Activated CD4-positive, alpha-beta T cell treated with anti-CD3 and anti-CD28 coated beads, Interleukin-2, amount 10 ng/mL, durations not matched to agents 24 days and 14 days (primary cell): ENCODE data around the gene NLRP1. TPM values are rescaled to one million over a fixed set of nuclear protein-coding genes. Genes with fewer than 3 reads are reported as not detected.
"Not testable (repeated sequence)": the region's sequence is repeated elsewhere in the genome, so short reads cannot be mapped to it uniquely, and the experiment has no call there.

Experiments used
- DNase-seq: peaks from one replicate; pipeline ENCODE4 v3.0.0; 2022
- H3K27ac Mint-ChIP-seq: one replicate; pipeline ENCODE4 v1.8.0; 2022; ENCODE audit warnings: mild to moderate bottlenecking, mixed read lengths
- H3K27me3 Mint-ChIP-seq: one replicate; pipeline ENCODE4 v1.8.0; 2022; ENCODE audit warnings: mixed read lengths
- H3K36me3 Mint-ChIP-seq: one replicate; pipeline ENCODE4 v1.8.0; 2022; ENCODE audit warnings: low read depth, mild to moderate bottlenecking, mixed read lengths
- H3K4me1 Mint-ChIP-seq: one replicate; pipeline ENCODE4 v1.8.0; 2021; ENCODE audit warnings: mixed read lengths
- H3K4me3 Mint-ChIP-seq: one replicate; pipeline ENCODE4 v1.8.0; 2022; ENCODE audit warnings: mild to moderate bottlenecking, moderate library complexity, mixed read lengths
- H3K9me3 Mint-ChIP-seq: one replicate; pipeline ENCODE4 v1.8.0; 2021; ENCODE audit warnings: mixed read lengths
- intact Hi-C: fragments of 100-400 bp; cut with micrococcal nuclease; formaldehyde crosslinking; loops from one replicate; pipeline ENCODE4 v1.15.1; 2023
- total RNA-seq: library from RNA; stranded (reverse); gene quantifications from 2 replicates; pipeline ENCODE4 v1.2.3, GENCODE V29; 2022

The NLRP1 gene
- total RNA-seq, 1 donor from 2014 or later: 19.6 TPM

DNA sequence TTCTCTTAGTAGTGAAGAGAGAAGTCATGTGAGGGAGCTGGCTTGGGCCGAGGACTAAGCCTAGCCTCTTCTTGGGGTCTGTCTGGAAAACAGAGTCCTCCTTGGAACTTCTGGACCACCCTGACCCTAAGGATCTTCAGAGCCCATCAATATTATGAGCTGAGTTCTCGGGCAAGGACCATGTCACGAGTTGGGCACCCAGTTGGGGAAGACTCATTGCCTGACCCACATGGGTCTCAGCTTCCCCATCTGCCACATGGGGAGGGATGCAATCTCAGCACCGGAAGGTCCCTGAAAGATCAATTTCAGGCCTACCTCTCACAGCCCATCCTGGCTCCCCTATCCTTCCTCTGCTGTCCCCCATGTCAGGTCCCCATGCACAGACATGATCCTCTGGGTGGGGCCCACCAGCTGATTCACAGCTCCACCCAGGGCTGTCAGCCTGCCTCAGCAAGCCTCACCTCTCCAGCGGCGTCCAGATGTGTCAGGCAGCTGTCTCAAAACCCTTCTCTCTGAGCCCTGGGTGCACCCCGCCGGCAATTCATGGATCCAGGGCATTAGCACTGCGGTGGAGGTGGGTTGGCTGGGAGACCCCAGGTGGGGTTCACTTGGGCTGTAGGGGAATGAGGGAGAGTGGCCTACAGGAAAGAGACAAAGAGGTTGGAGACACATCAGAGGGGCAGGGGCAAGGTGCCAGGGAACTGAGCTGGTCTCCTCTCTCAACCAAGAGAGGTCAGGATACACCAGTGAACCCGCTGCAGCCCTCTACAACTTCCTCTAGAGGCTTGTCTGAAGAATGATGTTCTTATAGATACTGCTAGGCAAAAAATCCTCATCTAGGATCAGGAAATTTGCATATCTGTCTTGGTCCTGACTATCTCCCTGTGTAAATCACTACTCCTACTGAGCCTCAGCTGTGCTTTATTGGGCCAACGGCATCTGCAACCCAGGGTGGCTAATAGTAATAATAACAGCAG, 1.8 kb downstream of the NLRP1 start:
- peak; percentile 61 for DNase-seq
- intact Hi-C loops: loop anchor here (10.0 kb wide), 1 partner anchor 1062 kb away; the partner anchor contains the start of genes KIAA0753 and TXNDC17
- H3K4me3 Mint-ChIP-seq: peak overlapping the region; percentile 97
- H3K27me3 Mint-ChIP-seq: no peaks in the 10 kb centered on the region
- peaks cover 50% of the 10 kb centered on the region for H3K36me3 Mint-ChIP-seq
- peaks cover 60% of the 10 kb centered on the region for H3K4me1 Mint-ChIP-seq
- H3K9me3 Mint-ChIP-seq: peaks cover 8% of the 10 kb centered on the region
- H3K27ac Mint-ChIP-seq: peak overlapping the region; percentile 96

DNA sequence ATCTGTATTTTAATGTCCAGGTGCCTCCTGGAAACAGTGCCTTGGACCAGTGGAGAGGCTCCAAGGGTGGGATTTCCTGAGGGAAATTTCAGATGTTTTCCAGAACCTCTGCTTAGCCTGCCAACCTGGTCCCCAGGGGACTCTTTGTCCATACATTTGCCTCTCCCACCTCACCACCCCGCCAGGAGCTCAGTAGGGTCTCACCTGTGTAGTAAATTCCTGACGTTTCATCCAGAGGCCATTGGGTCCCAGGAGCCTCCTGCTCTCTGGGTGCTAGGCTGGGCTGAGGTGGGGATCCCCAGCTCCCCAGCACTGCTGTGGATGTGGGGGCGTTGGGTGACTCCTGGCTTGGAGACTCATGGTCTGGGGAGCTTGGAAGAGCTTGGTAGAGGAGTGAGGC, 2.7 kb downstream of the NLRP1 start:
- H3K4me3 Mint-ChIP-seq: peak overlapping the region; percentile 24
- peaks cover 60% of the 10 kb centered on the region for H3K4me1 Mint-ChIP-seq
- no peak for DNase-seq
- H3K27me3 Mint-ChIP-seq: no peaks in the 10 kb centered on the region
- H3K36me3 Mint-ChIP-seq: peaks cover 59% of the 10 kb centered on the region
- peaks cover 13% of the 10 kb centered on the region for H3K9me3 Mint-ChIP-seq
- intact Hi-C loops: loop anchor here (10.0 kb wide), 1 partner anchor 1063 kb away; the partner anchor contains the start of genes KIAA0753 and TXNDC17
- H3K27ac Mint-ChIP-seq: peak overlapping the region; percentile 22

DNA sequence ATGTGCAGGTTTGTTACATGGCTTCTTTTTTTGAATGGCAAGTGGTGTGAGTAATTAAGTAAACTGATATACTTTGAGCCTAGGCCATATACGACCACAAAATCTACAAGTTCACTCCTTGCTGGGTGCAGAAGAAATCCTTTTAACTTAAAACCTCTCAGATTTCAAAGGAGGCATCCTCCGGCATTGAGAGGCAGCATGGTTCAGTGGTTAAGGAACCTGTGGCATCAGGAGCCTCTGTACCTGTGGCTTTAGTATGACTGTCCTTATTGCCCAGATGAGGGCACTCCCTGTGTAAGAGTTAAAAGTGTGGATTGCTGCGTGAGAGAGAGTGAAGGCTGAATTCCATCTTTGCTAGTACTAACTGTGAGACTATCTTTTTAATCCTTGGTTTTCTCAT, 3.3 kb downstream of the NLRP1 start:
- H3K27me3 Mint-ChIP-seq: no peaks in the 10 kb centered on the region
- H3K9me3 Mint-ChIP-seq: peaks cover 13% of the 10 kb centered on the region
- H3K4me3 Mint-ChIP-seq: no peak overlapping the region
- peak overlapping the region; percentile 45 for H3K27ac Mint-ChIP-seq
- H3K36me3 Mint-ChIP-seq: peaks cover 66% of the 10 kb centered on the region
- intact Hi-C loops: loop anchor here (10.0 kb wide), 1 partner anchor 1064 kb away; the partner anchor contains the start of genes KIAA0753 and TXNDC17
- H3K4me1 Mint-ChIP-seq: peaks cover 56% of the 10 kb centered on the region
- DNase-seq: no peak

DNA sequence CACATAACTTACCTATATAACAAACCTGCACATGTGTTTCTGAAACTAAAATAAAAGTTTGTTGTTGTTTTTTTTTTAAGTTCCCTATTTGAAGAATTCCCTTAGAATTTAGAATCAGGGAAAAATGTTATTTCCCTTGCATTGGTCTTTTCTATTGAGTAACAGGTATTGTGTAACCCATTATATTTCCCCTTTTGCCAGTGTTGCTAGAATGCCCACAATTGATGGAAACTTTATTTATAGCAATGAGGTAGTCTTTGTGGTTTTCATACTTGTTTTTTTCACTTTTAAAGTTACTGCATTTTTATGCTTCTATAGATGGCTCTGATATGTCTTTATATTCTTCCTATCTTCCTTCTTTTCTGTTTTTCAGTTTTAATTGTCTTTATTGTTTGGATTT, 3.9 kb downstream of the NLRP1 start:
- Mint-ChIP-seq H3K9me3 (peaks cover 13% of the 10 kb centered on the region), H3K4me1 (peaks cover 54% of the 10 kb centered on the region), H3K4me3 (no peak overlapping the region), H3K27ac (peak overlapping the region; percentile 10), H3K27me3 (no peaks in the 10 kb centered on the region), H3K36me3 (peaks cover 72% of the 10 kb centered on the region)
- no peak for DNase-seq
- intact Hi-C loops: loop anchor here (10.0 kb wide), 1 partner anchor 1064 kb away; the partner anchor contains the start of genes KIAA0753 and TXNDC17

DNA sequence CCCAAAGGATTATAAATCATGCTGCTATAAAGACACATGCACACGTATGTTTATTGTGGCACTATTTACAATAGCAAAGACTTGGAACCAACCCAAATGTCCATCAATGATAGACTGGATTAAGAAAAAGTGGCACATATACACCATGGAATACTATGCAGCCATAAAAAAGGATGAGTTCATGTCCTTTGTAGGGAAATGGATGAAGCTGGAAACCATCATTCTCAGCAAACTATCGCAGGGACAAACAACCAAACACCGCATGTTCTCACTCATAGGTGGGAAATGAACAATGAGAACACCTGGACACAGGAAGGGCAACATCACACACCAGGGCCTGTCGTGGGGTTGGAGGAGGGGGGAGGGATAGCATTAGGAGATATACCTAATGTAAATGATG, 5.5 kb downstream of the NLRP1 start:
- H3K27me3 Mint-ChIP-seq, intact Hi-C loops, H3K4me3 Mint-ChIP-seq, H3K27ac Mint-ChIP-seq: not testable (repeated sequence)
- Mint-ChIP-seq H3K9me3 (peaks cover 13% of the 10 kb centered on the region), H3K4me1 (peaks cover 49% of the 10 kb centered on the region), H3K36me3 (peaks cover 85% of the 10 kb centered on the region)
- DNase-seq: peak; percentile 29

DNA sequence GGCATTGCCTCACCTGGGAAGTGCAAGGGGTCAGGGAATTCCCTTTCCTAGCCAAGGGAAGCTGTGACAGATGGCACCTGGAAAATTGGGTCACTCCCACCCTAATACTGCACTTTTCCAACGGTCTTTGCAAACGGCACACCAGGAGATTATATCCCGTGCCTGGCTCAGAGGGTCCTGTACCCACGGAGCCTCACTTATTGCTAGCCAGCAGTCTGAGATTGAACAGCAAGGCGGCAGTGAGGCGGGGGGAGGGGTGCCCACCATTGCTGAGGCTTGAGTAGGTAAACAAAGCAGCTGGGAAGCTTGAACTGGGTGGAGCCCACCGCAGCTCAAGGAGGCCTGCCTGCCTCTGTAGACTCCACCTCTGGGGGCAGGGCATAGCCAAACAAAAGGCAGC, 11.3 kb downstream of the NLRP1 start:
- H3K27me3 Mint-ChIP-seq, H3K27ac Mint-ChIP-seq, intact Hi-C loops, DNase-seq, H3K4me3 Mint-ChIP-seq: not testable (repeated sequence)
- peaks cover 95% of the 10 kb centered on the region for H3K36me3 Mint-ChIP-seq
- peaks cover 21% of the 10 kb centered on the region for H3K4me1 Mint-ChIP-seq
- peaks cover 11% of the 10 kb centered on the region for H3K9me3 Mint-ChIP-seq

DNA sequence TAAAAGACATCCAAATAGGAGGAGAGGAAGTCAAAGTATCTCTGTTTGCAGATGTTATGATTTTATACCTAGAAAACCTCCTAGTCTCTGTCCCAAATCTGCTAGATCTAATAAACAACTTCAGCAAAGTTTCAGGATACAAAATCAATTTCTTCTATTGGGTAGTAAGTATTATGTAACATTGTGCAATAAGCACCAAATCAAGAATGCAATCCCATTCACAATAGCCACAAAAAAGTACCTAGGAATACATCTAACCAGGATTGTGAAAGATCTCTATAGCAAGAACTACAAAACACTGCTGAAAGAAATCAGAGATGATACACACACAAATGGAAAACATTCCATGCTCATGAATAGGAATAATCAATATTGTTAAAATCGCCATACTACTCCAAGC, 13.0 kb downstream of the NLRP1 start:
- peaks cover 93% of the 10 kb centered on the region for H3K36me3 Mint-ChIP-seq
- H3K4me3 Mint-ChIP-seq: no peak overlapping the region
- H3K9me3 Mint-ChIP-seq: peaks cover 10% of the 10 kb centered on the region
- intact Hi-C loops: no loop called here
- no peak for DNase-seq
- no peak overlapping the region for H3K27ac Mint-ChIP-seq
- no peaks in the 10 kb centered on the region for H3K27me3 Mint-ChIP-seq
- H3K4me1 Mint-ChIP-seq: peaks cover 13% of the 10 kb centered on the region

DNA sequence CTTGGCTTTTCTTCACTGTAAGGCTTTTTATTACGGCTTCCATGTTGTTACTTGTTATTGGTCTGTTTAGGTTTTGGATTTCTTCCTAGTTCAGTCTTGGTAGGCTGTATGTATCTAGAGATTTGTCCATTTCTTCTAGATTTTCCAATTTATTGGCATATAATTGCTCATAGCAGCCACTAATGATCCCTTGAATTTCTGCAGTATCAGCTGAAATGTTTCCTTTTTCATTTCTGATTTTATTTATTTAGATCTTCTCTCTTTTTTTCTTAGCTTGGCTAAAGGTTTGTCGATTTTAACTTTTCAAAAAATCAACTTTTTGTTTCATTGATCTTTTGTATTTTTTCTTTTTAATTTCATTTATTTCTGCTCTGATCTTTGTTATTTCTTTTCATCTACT, 18.5 kb downstream of the NLRP1 start:
- Mint-ChIP-seq H3K4me1 (peaks cover 14% of the 10 kb centered on the region), H3K9me3 (peaks cover 6% of the 10 kb centered on the region), H3K27ac (no peak overlapping the region), H3K36me3 (peaks cover 59% of the 10 kb centered on the region), H3K4me3 (no peak overlapping the region), H3K27me3 (no peaks in the 10 kb centered on the region)
- intact Hi-C loops: no loop called here
- DNase-seq: no peak

DNA sequence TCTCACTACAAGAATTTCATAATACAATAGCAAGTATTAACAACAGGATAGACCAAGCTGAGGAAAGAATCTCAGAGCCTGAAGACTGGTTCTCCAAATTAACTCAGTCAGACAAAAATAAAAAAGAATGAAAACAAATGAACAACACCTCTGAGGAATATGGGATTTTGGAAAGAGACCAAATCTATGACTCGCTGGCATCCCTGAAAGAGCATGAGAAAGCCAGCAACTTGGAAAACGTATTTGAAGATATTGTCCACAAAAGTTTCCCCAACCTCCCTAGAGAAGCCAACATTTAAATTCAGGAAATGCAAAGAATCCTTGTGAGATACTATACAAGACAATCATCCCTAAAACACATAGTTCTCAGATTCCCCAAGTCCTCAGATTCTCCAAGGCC, 20.9 kb downstream of the NLRP1 start:
- Mint-ChIP-seq H3K27me3 (no peaks in the 10 kb centered on the region), H3K27ac (no peak overlapping the region), H3K4me3 (no peak overlapping the region), H3K4me1 (peaks cover 9% of the 10 kb centered on the region), H3K9me3 (peaks cover 6% of the 10 kb centered on the region), H3K36me3 (peaks cover 50% of the 10 kb centered on the region)
- DNase-seq: no peak
- intact Hi-C loops: no loop called here

DNA sequence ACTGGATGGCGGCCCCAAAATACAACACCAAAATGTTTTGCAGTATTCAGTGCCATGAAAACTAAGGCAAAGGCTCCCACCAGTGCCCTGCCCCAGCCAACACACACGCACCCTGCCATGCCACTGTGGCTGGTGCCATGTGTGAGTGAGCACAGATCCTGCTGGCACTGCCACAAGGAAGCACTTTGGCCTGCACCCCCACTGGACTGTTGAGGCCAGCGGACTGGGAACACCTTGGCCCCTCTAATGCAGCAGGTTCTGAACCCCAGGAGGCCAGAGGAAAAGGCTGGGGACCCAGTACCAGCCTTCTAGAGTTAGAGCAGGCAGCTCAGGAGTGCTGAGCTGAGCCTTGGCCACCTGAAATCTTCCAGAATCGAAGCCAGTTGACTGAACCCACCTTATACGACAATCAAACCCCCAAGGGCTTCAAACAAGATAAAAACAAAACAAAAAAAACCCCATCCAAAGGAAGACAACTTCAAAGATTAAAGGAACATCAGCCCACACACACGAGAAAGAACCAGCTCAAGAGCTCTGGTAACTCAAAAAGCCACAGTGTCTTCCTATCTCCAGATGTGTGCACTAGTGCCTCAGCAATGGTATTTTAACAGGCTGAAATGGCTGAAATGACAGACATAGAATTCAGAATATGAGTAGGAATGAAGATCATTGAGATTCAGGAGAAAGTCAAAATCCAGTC, 21.5 kb downstream of the NLRP1 start:
- no peak for DNase-seq
- peak overlapping the region; percentile 29 for H3K27ac Mint-ChIP-seq
- peaks cover 9% of the 10 kb centered on the region for H3K4me1 Mint-ChIP-seq
- intact Hi-C loops: no loop called here
- no peak overlapping the region for H3K4me3 Mint-ChIP-seq
- H3K27me3 Mint-ChIP-seq: no peaks in the 10 kb centered on the region
- H3K36me3 Mint-ChIP-seq: peaks cover 46% of the 10 kb centered on the region
- peaks cover 6% of the 10 kb centered on the region for H3K9me3 Mint-ChIP-seq

DNA sequence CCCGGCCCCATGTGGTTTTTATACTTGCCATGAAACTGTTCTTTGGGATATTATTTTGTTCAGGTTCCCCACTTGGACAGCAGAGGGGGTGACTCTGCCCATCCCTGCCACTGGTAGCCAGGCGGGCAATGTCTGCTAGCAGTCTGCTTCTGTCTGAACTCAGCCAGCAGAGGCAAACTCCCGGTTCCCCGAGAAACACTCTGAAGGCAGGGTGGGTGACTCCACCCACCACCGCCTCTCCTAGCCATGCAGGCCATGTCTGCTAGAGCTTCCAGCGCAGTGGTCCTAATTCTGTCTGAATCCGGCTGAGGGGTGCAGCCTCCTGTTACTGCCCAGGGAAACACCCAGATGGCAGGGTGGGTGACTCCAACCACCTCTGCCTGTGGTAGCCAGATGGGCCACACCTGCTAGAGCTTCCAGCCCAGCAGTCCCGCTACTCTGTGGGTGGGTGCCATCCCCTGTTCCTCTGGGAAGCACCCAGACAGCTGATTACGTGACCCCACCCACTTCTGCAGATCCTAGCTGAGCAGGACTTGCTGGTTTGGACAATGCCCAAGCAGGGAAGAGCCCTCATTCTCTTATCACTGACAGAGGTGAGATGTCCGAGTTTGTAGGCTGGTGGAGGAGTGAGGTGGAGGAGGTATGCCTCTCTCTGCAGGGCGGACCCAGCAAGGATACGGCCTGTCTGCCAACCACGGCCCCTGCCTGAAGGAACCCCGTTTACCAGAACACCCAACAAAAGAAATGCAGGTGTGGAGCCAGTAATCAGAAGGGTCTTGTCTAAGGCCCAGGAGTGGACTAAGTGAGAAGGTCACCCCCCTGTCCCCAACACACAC, 22.4 kb downstream of the NLRP1 start:
- peaks cover 2% of the 10 kb centered on the region for H3K9me3 Mint-ChIP-seq
- H3K27me3 Mint-ChIP-seq: no peaks in the 10 kb centered on the region
- intact Hi-C loops: no loop called here
- no peak overlapping the region for H3K4me3 Mint-ChIP-seq
- H3K36me3 Mint-ChIP-seq: peaks cover 45% of the 10 kb centered on the region
- H3K4me1 Mint-ChIP-seq: peaks cover 9% of the 10 kb centered on the region
- no peak for DNase-seq
- H3K27ac Mint-ChIP-seq: no peak overlapping the region

DNA sequence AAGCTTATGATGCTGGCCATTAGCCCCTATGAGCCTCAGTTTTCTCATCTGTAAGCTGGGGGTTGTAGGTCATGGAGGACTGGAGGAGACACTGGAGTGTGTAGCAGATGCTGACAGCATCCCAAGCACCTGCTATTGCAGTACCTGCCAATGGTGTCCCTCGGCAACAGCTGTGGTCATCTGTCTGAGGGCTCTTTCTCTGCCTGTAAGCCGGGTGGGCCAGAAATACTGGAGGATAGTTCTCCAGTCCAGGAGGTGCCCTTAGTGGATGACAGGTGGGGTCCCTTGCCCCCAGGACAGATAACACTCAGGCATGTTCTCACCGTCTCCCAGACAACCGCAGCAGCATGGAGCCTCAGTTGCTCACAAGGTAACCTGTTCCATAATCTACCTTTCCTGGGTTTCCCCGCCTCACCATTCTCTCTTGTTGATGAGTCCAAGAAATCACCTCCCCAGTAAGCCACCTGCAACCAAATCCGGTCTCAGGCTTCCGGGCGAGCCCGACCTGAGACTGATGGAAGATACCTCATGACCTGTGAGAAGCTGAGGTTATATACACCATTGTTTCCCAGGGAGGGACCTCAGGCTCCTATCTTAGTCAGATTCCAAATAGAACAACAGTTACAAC, 23.8 kb downstream of the NLRP1 start:
- H3K4me1 Mint-ChIP-seq: peaks cover 9% of the 10 kb centered on the region
- H3K36me3 Mint-ChIP-seq: peaks cover 42% of the 10 kb centered on the region
- intact Hi-C loops: no loop called here
- H3K27me3 Mint-ChIP-seq: no peaks in the 10 kb centered on the region
- DNase-seq: no peak
- no peaks in the 10 kb centered on the region for H3K9me3 Mint-ChIP-seq
- no peak overlapping the region for H3K4me3 Mint-ChIP-seq
- H3K27ac Mint-ChIP-seq: no peak overlapping the region
